ENCODE results near the gene JSRP1.

- TF ChIP-seq POLR2A (IDR thresholded peaks at IDR 0.05) (no peak), CTCF (IDR thresholded peaks at IDR 0.05) (no peak)
Observed at GRCh38 chr19:2250766-2251105, 5.5 kb downstream of the JSRP1 start.

Data from esophagus squamous epithelium (tissue), 4 donors.